ENCODE results near the gene POLR3H. TPM values are rescaled to one million over a fixed set of nuclear protein-coding genes. Genes with fewer than 3 reads are reported as not detected.

The POLR3H gene
- total and polyA plus RNA-seq, 2 donors, result 10.2 to 14.9 TPM

DNA sequence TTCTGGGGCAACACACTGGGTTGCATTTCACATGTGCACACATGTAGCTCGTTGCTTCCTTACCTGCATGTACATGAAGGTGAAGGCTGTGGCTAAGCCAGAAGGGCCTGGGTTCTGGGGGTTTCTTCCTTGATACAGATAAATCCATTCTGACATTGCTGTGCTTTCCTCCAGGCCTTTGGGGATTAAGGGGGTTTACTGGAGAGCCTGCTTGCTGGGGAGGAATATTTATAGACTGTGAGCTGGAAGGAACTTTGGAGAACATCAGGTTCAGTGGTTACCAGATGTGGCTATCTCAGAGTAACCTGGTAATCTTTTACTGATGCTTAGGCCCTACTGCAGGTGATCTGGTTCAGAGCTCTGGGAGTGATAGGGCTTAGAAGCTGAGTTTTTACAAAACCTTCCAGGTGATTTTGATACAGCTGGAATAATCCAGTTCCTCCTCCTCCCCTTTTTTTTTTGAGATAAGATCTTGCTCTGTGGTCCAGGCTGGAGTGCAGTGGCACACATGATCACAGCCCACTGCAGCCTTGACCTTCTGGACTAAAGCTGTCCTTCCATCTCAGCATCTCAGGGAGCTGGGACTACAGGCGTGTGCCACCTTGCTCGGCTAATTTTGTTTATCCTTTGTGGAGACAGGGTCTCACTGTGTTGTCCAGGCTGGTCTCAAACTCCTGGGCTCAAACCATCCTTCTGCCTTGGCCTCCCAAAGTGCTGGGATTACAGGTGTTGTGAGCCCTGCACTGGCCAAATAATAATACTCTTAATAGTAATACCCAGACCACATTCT, 55.5 kb downstream of the POLR3H start:
- DNase-seq (ENCODE audit: low read depth in 6 of 9, low spot score in 9 of 9), result no peak
- Histone ChIP-seq H3K4me1 (ENCODE audit: control insufficient read depth in 2 of 2, insufficient read depth in 2 of 2, low read length in 2 of 2) (no peaks in the 10 kb centered on the region), H3K36me3 (ENCODE audit: control insufficient read depth in 2 of 2, insufficient read depth in 2 of 2, low read length in 1 of 2) (no peaks in the 10 kb centered on the region), H3K27ac (ENCODE audit: low read depth in 1 of 2, low read length in 1 of 2) (no peak overlapping the region), H3K9me3 (ENCODE audit: control insufficient read depth in 2 of 2, insufficient read depth in 1 of 2, low read length in 1 of 2) (no peaks in the 10 kb centered on the region), H3K4me3 (ENCODE audit: low read length in 2 of 2) (no peak overlapping the region), H3K27me3 (ENCODE audit: control insufficient read depth in 2 of 2, insufficient read depth in 1 of 2, low read length in 1 of 2) (no peaks in the 10 kb centered on the region)
- WGBS, result 95% methylated on average over 3 of the region's 3 CpGs

DNA sequence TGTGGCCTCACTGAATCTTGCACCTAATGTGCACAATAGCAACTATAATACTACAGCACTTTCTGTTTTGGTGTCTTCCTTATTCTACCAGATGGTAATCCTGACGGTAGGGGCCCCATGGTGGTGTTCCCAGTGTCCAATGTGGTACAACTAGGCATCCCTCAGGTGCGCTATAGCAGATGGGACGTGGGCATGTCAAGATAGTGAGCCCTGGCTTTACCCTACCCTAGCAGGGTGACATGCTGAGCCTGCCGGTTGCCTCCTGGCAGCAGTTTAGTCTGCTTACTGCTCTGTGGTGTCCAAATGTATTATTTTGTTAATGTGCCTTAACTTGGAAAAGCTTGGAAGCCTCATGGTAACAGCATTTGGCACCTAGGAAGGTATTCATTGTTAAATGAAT, 56.2 kb downstream of the POLR3H start:
- H3K27ac ChIP-seq (ENCODE audit: low read depth in 1 of 2, low read length in 1 of 2), result no peak overlapping the region
- no peaks in the 10 kb centered on the region for H3K4me1 ChIP-seq (ENCODE audit: control insufficient read depth in 2 of 2, insufficient read depth in 2 of 2, low read length in 2 of 2)

GRCh38 chr22:41487037-41487935, 57.0 kb downstream of the POLR3H start:
- WGBS, result 96% methylated on average over 8 of the region's 8 CpGs
- Histone ChIP-seq H3K27ac (ENCODE audit: low read depth in 1 of 2, low read length in 1 of 2) (no peak overlapping the region), H3K9me3 (ENCODE audit: control insufficient read depth in 2 of 2, insufficient read depth in 1 of 2, low read length in 1 of 2) (no peaks in the 10 kb centered on the region), H3K27me3 (ENCODE audit: control insufficient read depth in 2 of 2, insufficient read depth in 1 of 2, low read length in 1 of 2) (no peaks in the 10 kb centered on the region), H3K4me3 (ENCODE audit: low read length in 2 of 2) (no peak overlapping the region), H3K4me1 (ENCODE audit: control insufficient read depth in 2 of 2, insufficient read depth in 2 of 2, low read length in 2 of 2) (no peaks in the 10 kb centered on the region), H3K36me3 (ENCODE audit: control insufficient read depth in 2 of 2, insufficient read depth in 2 of 2, low read length in 1 of 2) (no peaks in the 10 kb centered on the region)
- no peak for DNase-seq (ENCODE audit: low read depth in 6 of 9, low spot score in 9 of 9)

More for the DNA sequence above, 56.2 kb downstream of the POLR3H start:
- Histone ChIP-seq H3K36me3 (ENCODE audit: control insufficient read depth in 2 of 2, insufficient read depth in 2 of 2, low read length in 1 of 2) (no peaks in the 10 kb centered on the region), H3K9me3 (ENCODE audit: control insufficient read depth in 2 of 2, insufficient read depth in 1 of 2, low read length in 1 of 2) (no peaks in the 10 kb centered on the region), H3K4me3 (ENCODE audit: low read length in 2 of 2) (no peak overlapping the region), H3K27me3 (ENCODE audit: control insufficient read depth in 2 of 2, insufficient read depth in 1 of 2, low read length in 1 of 2) (no peaks in the 10 kb centered on the region)
- 97% methylated on average over 4 of the region's 4 CpGs for WGBS
- no peak for DNase-seq (ENCODE audit: low read depth in 6 of 9, low spot score in 9 of 9)

DNA sequence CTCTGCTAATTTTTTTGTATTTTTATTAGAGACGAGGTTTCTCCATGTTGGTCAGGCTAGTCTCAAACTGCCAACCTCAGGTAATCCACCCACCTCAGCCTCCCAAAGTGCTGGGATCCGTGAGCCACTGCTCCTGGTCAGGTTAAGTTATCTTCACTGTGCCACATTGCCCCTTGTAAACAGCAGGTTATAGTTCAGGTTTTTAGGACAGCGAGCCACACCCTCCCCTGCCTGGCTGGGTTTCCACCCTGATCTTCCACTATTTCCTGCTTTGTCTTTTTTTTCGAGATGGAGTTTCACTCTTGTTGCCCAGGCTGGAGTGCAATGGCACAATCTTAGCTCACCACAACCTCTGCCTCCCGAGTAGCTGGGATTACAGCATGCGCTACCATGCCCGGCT, 59.2 kb downstream of the POLR3H start:
- no peaks in the 10 kb centered on the region for H3K4me1 ChIP-seq (ENCODE audit: control insufficient read depth in 2 of 2, insufficient read depth in 2 of 2, low read length in 2 of 2)
- DNase-seq (ENCODE audit: low read depth in 6 of 9, low spot score in 9 of 9), result no peak
- H3K27me3 ChIP-seq (ENCODE audit: control insufficient read depth in 2 of 2, insufficient read depth in 1 of 2, low read length in 1 of 2), result no peaks in the 10 kb centered on the region
- no peak overlapping the region for H3K27ac ChIP-seq (ENCODE audit: low read depth in 1 of 2, low read length in 1 of 2)
- H3K36me3 ChIP-seq (ENCODE audit: control insufficient read depth in 2 of 2, insufficient read depth in 2 of 2, low read length in 1 of 2), result peaks cover 0 to 2% of the 10 kb centered on the region in 2 donors
- no peak overlapping the region for H3K4me3 ChIP-seq (ENCODE audit: low read length in 2 of 2)
- no peaks in the 10 kb centered on the region for H3K9me3 ChIP-seq (ENCODE audit: control insufficient read depth in 2 of 2, insufficient read depth in 1 of 2, low read length in 1 of 2)
- 97% methylated on average over 7 of the region's 7 CpGs for WGBS

DNA sequence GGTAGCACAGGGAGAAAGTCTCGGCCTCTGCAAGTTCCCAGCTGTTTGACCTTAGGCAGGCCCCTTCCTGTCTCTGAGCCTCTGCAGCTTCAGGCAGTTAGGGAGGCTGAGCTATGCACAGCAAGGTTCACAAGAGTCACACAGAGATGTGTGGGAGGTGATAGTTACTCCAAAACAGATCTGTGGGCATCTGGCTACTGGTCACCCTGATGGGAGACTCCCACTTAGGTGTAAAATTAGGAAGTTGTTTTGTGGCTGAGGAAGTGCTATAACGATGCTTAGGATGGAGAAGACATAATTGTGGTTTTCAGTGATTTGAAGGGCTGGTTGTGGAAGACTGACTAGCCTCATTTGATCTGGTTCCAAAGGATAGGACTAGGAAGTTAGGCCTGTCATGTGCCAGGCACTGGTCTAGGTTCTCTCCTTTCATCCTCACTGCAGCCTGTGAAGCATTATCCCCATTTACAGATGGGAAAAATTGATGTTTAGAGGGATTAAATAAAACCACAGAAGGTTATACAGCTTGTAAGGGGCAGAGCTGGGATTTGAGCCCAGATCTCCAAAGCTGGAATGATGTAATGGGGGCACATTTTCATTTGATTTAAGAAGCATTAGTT, 61.8 kb downstream of the POLR3H start:
- Histone ChIP-seq H3K4me3 (ENCODE audit: low read length in 2 of 2) (no peak overlapping the region), H3K36me3 (ENCODE audit: control insufficient read depth in 2 of 2, insufficient read depth in 2 of 2, low read length in 1 of 2) (peaks cover 0 to 7% of the 10 kb centered on the region in 2 donors), H3K27me3 (ENCODE audit: control insufficient read depth in 2 of 2, insufficient read depth in 1 of 2, low read length in 1 of 2) (no peaks in the 10 kb centered on the region), H3K9me3 (ENCODE audit: control insufficient read depth in 2 of 2, insufficient read depth in 1 of 2, low read length in 1 of 2) (no peaks in the 10 kb centered on the region), H3K27ac (ENCODE audit: low read depth in 1 of 2, low read length in 1 of 2) (no peak overlapping the region), H3K4me1 (ENCODE audit: control insufficient read depth in 2 of 2, insufficient read depth in 2 of 2, low read length in 2 of 2) (peaks cover 0 to 2% of the 10 kb centered on the region in 2 donors)
- 52% methylated on average over 2 of the region's 2 CpGs for WGBS
- no peak for DNase-seq (ENCODE audit: low read depth in 6 of 9, low spot score in 9 of 9)

DNA sequence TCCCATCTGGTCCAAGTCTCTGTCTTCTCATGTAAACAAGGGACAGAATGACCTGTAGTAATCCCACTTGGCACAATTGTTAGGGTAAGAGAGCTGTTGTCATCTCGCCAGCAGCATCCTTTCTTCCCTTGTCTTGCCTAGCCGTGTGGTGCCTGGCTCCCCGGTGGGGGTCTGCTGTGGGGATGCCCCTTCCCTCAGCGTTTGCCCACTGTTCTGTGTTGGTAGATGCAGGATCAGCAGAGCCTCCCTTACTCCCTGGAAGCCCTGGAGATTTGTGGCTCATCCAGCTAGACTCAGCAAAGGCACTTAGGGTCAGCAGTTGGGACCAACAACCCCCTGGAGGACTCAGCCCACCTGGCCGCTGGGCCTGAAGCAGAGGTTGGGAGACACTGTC, 62.3 kb downstream of the POLR3H start:
- Histone ChIP-seq H3K4me3 (ENCODE audit: low read length in 2 of 2) (no peak overlapping the region), H3K36me3 (ENCODE audit: control insufficient read depth in 2 of 2, insufficient read depth in 2 of 2, low read length in 1 of 2) (peaks cover 0 to 7% of the 10 kb centered on the region in 2 donors), H3K27me3 (ENCODE audit: control insufficient read depth in 2 of 2, insufficient read depth in 1 of 2, low read length in 1 of 2) (no peaks in the 10 kb centered on the region), H3K27ac (ENCODE audit: low read depth in 1 of 2, low read length in 1 of 2) (no peak overlapping the region), H3K4me1 (ENCODE audit: control insufficient read depth in 2 of 2, insufficient read depth in 2 of 2, low read length in 2 of 2) (peaks cover 0 to 2% of the 10 kb centered on the region in 2 donors), H3K9me3 (ENCODE audit: control insufficient read depth in 2 of 2, insufficient read depth in 1 of 2, low read length in 1 of 2) (no peaks in the 10 kb centered on the region)
- WGBS, result 91% methylated on average over 5 of the region's 5 CpGs
- no peak for DNase-seq (ENCODE audit: low read depth in 6 of 9, low spot score in 9 of 9)

- H3K4me1 ChIP-seq (ENCODE audit: control insufficient read depth in 2 of 2, insufficient read depth in 2 of 2, low read length in 2 of 2), result peaks cover 0 to 2% of the 10 kb centered on the region in 2 donors
- H3K27ac ChIP-seq (ENCODE audit: low read depth in 1 of 2, low read length in 1 of 2), result no peak overlapping the region
- peaks cover 0 to 7% of the 10 kb centered on the region in 2 donors for H3K36me3 ChIP-seq (ENCODE audit: control insufficient read depth in 2 of 2, insufficient read depth in 2 of 2, low read length in 1 of 2)
- H3K9me3 ChIP-seq (ENCODE audit: control insufficient read depth in 2 of 2, insufficient read depth in 1 of 2, low read length in 1 of 2), result no peaks in the 10 kb centered on the region
- no peaks in the 10 kb centered on the region for H3K27me3 ChIP-seq (ENCODE audit: control insufficient read depth in 2 of 2, insufficient read depth in 1 of 2, low read length in 1 of 2)
- no peak overlapping the region for H3K4me3 ChIP-seq (ENCODE audit: low read length in 2 of 2)
- no peak for DNase-seq (ENCODE audit: low read depth in 6 of 9, low spot score in 9 of 9)
- 97% methylated on average over 15 of the region's 15 CpGs for WGBS
These were observed 63.0 kb downstream of the POLR3H start for GRCh38 chr22:41481131-41481830.

GRCh38 chr22:41480397-41480735, 63.9 kb downstream of the POLR3H start:
- H3K4me1 ChIP-seq (ENCODE audit: control insufficient read depth in 2 of 2, insufficient read depth in 2 of 2, low read length in 2 of 2), result peaks cover 0 to 2% of the 10 kb centered on the region in 2 donors
- 93% methylated on average over 7 of the region's 7 CpGs for WGBS

More at GRCh38 chr22:41480397-41480735, 63.9 kb downstream of the POLR3H start:
- H3K27me3 ChIP-seq (ENCODE audit: control insufficient read depth in 2 of 2, insufficient read depth in 1 of 2, low read length in 1 of 2), result no peaks in the 10 kb centered on the region
- no peak overlapping the region for H3K4me3 ChIP-seq (ENCODE audit: low read length in 2 of 2)
- peaks cover 0 to 7% of the 10 kb centered on the region in 2 donors for H3K36me3 ChIP-seq (ENCODE audit: control insufficient read depth in 2 of 2, insufficient read depth in 2 of 2, low read length in 1 of 2)
- no peak overlapping the region for H3K27ac ChIP-seq (ENCODE audit: low read depth in 1 of 2, low read length in 1 of 2)
- H3K9me3 ChIP-seq (ENCODE audit: control insufficient read depth in 2 of 2, insufficient read depth in 1 of 2, low read length in 1 of 2), result no peaks in the 10 kb centered on the region
- DNase-seq (ENCODE audit: low read depth in 6 of 9, low spot score in 9 of 9), result no peak
